ENCODE data around the gene STAG1. TPM values are rescaled to one million over a fixed set of nuclear protein-coding genes. Genes with fewer than 3 reads are reported as not detected.
A peak's percentile ranks its signal among the peaks of the same experiment; 100 is the strongest.
"Not testable (repeated sequence)": the region's sequence is repeated elsewhere in the genome, so short reads cannot be mapped to it uniquely, and the experiment has no call there.

STAG1 gene
- polyA plus RNA-seq, 3 donors, result 7.2 to 10.0 (median 7.5) TPM

GRCh38 chr3:136621628-136622027 is 130.6 kb downstream of the STAG1 start:
- Mint-ChIP-seq H3K36me3 (peaks cover 8 to 11% of the 10 kb centered on the region in 2 donors), H3K27ac (no peak overlapping the region), H3K27me3 (ENCODE audit: low read depth in 3 of 3) (no peaks in the 10 kb centered on the region), H3K4me3 (no peak overlapping the region), H3K4me1 (peaks cover 46% of the 10 kb centered on the region), H3K9me3 (peaks cover 0 to 2% (median 0%) of the 10 kb centered on the region in 7 donors)
- Histone ChIP-seq H3K4me3 (replicated peaks in 1 of 3; ENCODE audit: low read depth in 2 of 3, low read length in 3 of 3) (no peak overlapping the region), H3K79me2 (ENCODE audit: insufficient read depth, low read length) (peaks cover 60% of the 10 kb centered on the region), H3K4me2 (replicated peaks; ENCODE audit: extremely low read depth, low read length, poor library complexity, severe bottlenecking) (no peak overlapping the region), H3K4me1 (ENCODE audit: control insufficient read depth in 1 of 2, insufficient read depth in 2 of 2, low read length in 2 of 2) (peaks cover 50 to 63% of the 10 kb centered on the region in 2 donors), H3K27me3 (ENCODE audit: control insufficient read depth in 2 of 2, insufficient read depth in 2 of 2, low read length in 2 of 2) (no peaks in the 10 kb centered on the region), H3K27ac (ENCODE audit: low read depth in 1 of 2, low read length in 2 of 2) (no peak overlapping the region), H4K20me1 (ENCODE audit: insufficient read depth, low read length) (no peaks in the 10 kb centered on the region), H2AFZ (ENCODE audit: insufficient read depth, low read depth, low read length, poor library complexity, severe bottlenecking) (no peak overlapping the region), H3K36me3 (replicated peaks in 1 of 2; ENCODE audit: control insufficient read depth in 1 of 2, insufficient read depth in 2 of 2, low read length in 2 of 2) (no peaks in the 10 kb centered on the region), H3K9me3 (replicated peaks in 1 of 2; ENCODE audit: control insufficient read depth in 1 of 2, insufficient read depth in 1 of 2, low read length in 2 of 2) (no peaks in the 10 kb centered on the region), H3K9ac (ENCODE audit: insufficient read depth, low read length, poor library complexity, severe bottlenecking) (no peak overlapping the region)
- intact Hi-C loops (cut with micrococcal nuclease), result loop anchor here in 1 of 2 donors (5.0 kb wide), 1 partner anchor 131 kb away; the partner anchor contains the start of gene STAG1
- WGBS (ENCODE audit: insufficient coverage), result no CpG with 5 or more reads among the region's 2 CpGs
- no peak for DNase-seq
- TF ChIP-seq CTCF (IDR thresholded peaks at IDR 0.05), result no peak

- Histone ChIP-seq H3K79me2 (ENCODE audit: insufficient read depth, low read length) (peaks cover 54% of the 10 kb centered on the region), H2AFZ (ENCODE audit: insufficient read depth, low read depth, low read length, poor library complexity, severe bottlenecking) (no peak overlapping the region), H3K9me3 (replicated peaks in 1 of 2; ENCODE audit: control insufficient read depth in 1 of 2, insufficient read depth in 1 of 2, low read length in 2 of 2) (no peaks in the 10 kb centered on the region), H3K27me3 (ENCODE audit: control insufficient read depth in 2 of 2, insufficient read depth in 2 of 2, low read length in 2 of 2) (no peaks in the 10 kb centered on the region), H3K27ac (ENCODE audit: low read depth in 1 of 2, low read length in 2 of 2) (peak overlapping the region in 1 of 2 donors; percentile 75), H3K9ac (ENCODE audit: insufficient read depth, low read length, poor library complexity, severe bottlenecking) (no peak overlapping the region), H3K4me2 (replicated peaks; ENCODE audit: extremely low read depth, low read length, poor library complexity, severe bottlenecking) (peak overlapping the region; percentile 43), H3K36me3 (replicated peaks in 1 of 2; ENCODE audit: control insufficient read depth in 1 of 2, insufficient read depth in 2 of 2, low read length in 2 of 2) (no peaks in the 10 kb centered on the region), H3K4me1 (ENCODE audit: control insufficient read depth in 1 of 2, insufficient read depth in 2 of 2, low read length in 2 of 2) (peaks cover 49 to 63% of the 10 kb centered on the region in 2 donors), H4K20me1 (ENCODE audit: insufficient read depth, low read length) (no peaks in the 10 kb centered on the region), H3K4me3 (replicated peaks in 1 of 3; ENCODE audit: low read depth in 2 of 3, low read length in 3 of 3) (no peak overlapping the region)
- H3K4me1 Mint-ChIP-seq, result peaks cover 48% of the 10 kb centered on the region
- intact Hi-C loops (cut with micrococcal nuclease), result loop anchor here in 1 of 2 donors (5.0 kb wide), 1 partner anchor 132 kb away; the partner anchor contains the start of gene STAG1
- H3K27ac Mint-ChIP-seq, result peak overlapping the region; percentile 38 to 87 (median 79)
- TF ChIP-seq CTCF (IDR thresholded peaks at IDR 0.05), result no peak
- peaks cover 8 to 9% of the 10 kb centered on the region in 2 donors for H3K36me3 Mint-ChIP-seq
- DNase-seq, result peak in 2 of 3 donors; percentile 30 to 52
- H3K4me3 Mint-ChIP-seq, result peak overlapping the region in 1 of 2 donors; percentile 37
- peaks cover 0 to 2% (median 0%) of the 10 kb centered on the region in 7 donors for H3K9me3 Mint-ChIP-seq
- no peaks in the 10 kb centered on the region for H3K27me3 Mint-ChIP-seq (ENCODE audit: low read depth in 3 of 3)
Observed at GRCh38 chr3:136620436-136620835, 131.7 kb downstream of the STAG1 start.

GRCh38 chr3:136617969-136618525 is 134.1 kb downstream of the STAG1 start:
- not testable (repeated sequence) for H3K27ac ChIP-seq (ENCODE audit: low read depth in 1 of 2, low read length in 2 of 2); H3K27me3 ChIP-seq (ENCODE audit: control insufficient read depth in 2 of 2, insufficient read depth in 2 of 2, low read length in 2 of 2); H3K9ac ChIP-seq (ENCODE audit: insufficient read depth, low read length, poor library complexity, severe bottlenecking); H4K20me1 ChIP-seq (ENCODE audit: insufficient read depth, low read length); DNase-seq; H3K36me3 ChIP-seq (replicated peaks in 1 of 2; ENCODE audit: control insufficient read depth in 1 of 2, insufficient read depth in 2 of 2, low read length in 2 of 2); H3K27me3 Mint-ChIP-seq (ENCODE audit: low read depth in 3 of 3); H3K4me3 Mint-ChIP-seq; H3K4me2 ChIP-seq (replicated peaks; ENCODE audit: extremely low read depth, low read length, poor library complexity, severe bottlenecking); H3K9me3 Mint-ChIP-seq; H3K4me3 ChIP-seq (replicated peaks in 1 of 3; ENCODE audit: low read depth in 2 of 3, low read length in 3 of 3); H2AFZ ChIP-seq (ENCODE audit: insufficient read depth, low read depth, low read length, poor library complexity, severe bottlenecking); H3K9me3 ChIP-seq (replicated peaks in 1 of 2; ENCODE audit: control insufficient read depth in 1 of 2, insufficient read depth in 1 of 2, low read length in 2 of 2)
- intact Hi-C loops (cut with micrococcal nuclease), result loop anchor here in 1 of 2 donors (10.0 kb wide), 1 partner anchor 63 kb away; no protein-coding TSS in a partner anchor
- peak overlapping the region in 2 of 7 donors; percentile 52 to 64 for H3K27ac Mint-ChIP-seq
- H3K4me1 Mint-ChIP-seq, result peaks cover 34% of the 10 kb centered on the region
- peaks cover 9 to 12% of the 10 kb centered on the region in 2 donors for H3K36me3 Mint-ChIP-seq
- Histone ChIP-seq H3K4me1 (ENCODE audit: control insufficient read depth in 1 of 2, insufficient read depth in 2 of 2, low read length in 2 of 2) (peaks cover 33 to 47% of the 10 kb centered on the region in 2 donors), H3K79me2 (ENCODE audit: insufficient read depth, low read length) (peaks cover 36% of the 10 kb centered on the region)
- WGBS (ENCODE audit: insufficient coverage), result 86% methylated on average over 5 of the region's 6 CpGs

Data from CD14-positive monocyte (primary cell).